Renal pelvis (tissue), 4 donors: ENCODE data around the gene IQGAP3. TPM values are rescaled to one million over a fixed set of nuclear protein-coding genes. Genes with fewer than 3 reads are reported as not detected.

Source experiments
- DNase-seq: peaks from one replicate; pipeline ENCODE4 v3.0.0-alpha.2; 2013
- polyA plus RNA-seq, 3 donors: library from polyadenylated mRNA; unstranded; fragments of 120-200 nt; gene quantifications; one replicate each; pipeline ENCODE4 v1.2.1, GENCODE V29; 2013; ENCODE audit not compliant: insufficient read length in 3 of 3

The IQGAP3 gene
- polyA plus RNA-seq, 3 donors: 14.1 to 17.0 (median 14.8) TPM

GRCh38 chr1:156498432-156499193, 73.8 kb downstream of the IQGAP3 start:
- no peak for DNase-seq

- DNase-seq: no peak
Measured at GRCh38 chr1:156497743-156498431, 74.5 kb downstream of the IQGAP3 start.

- no peak for DNase-seq
Measured at GRCh38 chr1:156497078-156497742, 75.2 kb downstream of the IQGAP3 start.

- no peak for DNase-seq
Measured at GRCh38 chr1:156496211-156496761, 76.1 kb downstream of the IQGAP3 start.

- no peak for DNase-seq
Measured at GRCh38 chr1:156495401-156496140, 76.8 kb downstream of the IQGAP3 start.

GRCh38 chr1:156494309-156494895, 78.0 kb downstream of the IQGAP3 start:
- DNase-seq: no peak

- no peak for DNase-seq
Measured at GRCh38 chr1:156493742-156494141, 78.6 kb downstream of the IQGAP3 start.

- DNase-seq: no peak
Measured at GRCh38 chr1:156493154-156493631, 79.2 kb downstream of the IQGAP3 start.

GRCh38 chr1:156492591-156493080, 79.7 kb downstream of the IQGAP3 start:
- DNase-seq: no peak

- no peak for DNase-seq
Measured at GRCh38 chr1:156492013-156492590, 80.3 kb downstream of the IQGAP3 start.

- DNase-seq: no peak
Measured at GRCh38 chr1:156491151-156491949, 81.0 kb downstream of the IQGAP3 start.

GRCh38 chr1:156490401-156491032, 81.8 kb downstream of the IQGAP3 start:
- DNase-seq: no peak

- no peak for DNase-seq
Measured at GRCh38 chr1:156489935-156490293, 82.5 kb downstream of the IQGAP3 start.

- no peak for DNase-seq
Measured at GRCh38 chr1:156489166-156489934, 83.0 kb downstream of the IQGAP3 start.

GRCh38 chr1:156488566-156489165, 83.7 kb downstream of the IQGAP3 start:
- no peak for DNase-seq

- no peak for DNase-seq
Measured at GRCh38 chr1:156487862-156488261, 84.5 kb downstream of the IQGAP3 start.

- DNase-seq: no peak
Measured at GRCh38 chr1:156486421-156487344, 85.7 kb downstream of the IQGAP3 start.
